DOHH2 (cell line): ENCODE results near the gene TYROBP.

Experiments used
- CTCF ChIP-seq: fragments of 200-600 bp; sonication (generic); IDR thresholded peaks from one replicate; pipeline ENCODE4 v1.5.1; 2014; ENCODE audit warnings: antibody characterized with exemption, mild to moderate bottlenecking, low read depth, low read length; ENCODE audit not compliant: poor library complexity, severe bottlenecking
- EZH2phosphoT487 ChIP-seq: fragments of 200-600 bp; sonication (generic); IDR thresholded peaks from 2 replicates; pipeline ENCODE4 v1.6.1; 2017; ENCODE audit warnings: borderline replicate concordance, mild to moderate bottlenecking, antibody characterized with exemption, low read length, moderate library complexity, mixed read lengths

- TF ChIP-seq CTCF (no peak), EZH2phosphoT487 (no peak)
Measured at GRCh38 chr19:35869327-35870123, 38.6 kb downstream of the TYROBP start.
